ENCODE measurements around the gene PDZRN4.

GRCh38 chr12:41367726-41368405, 179.7 kb downstream of the PDZRN4 start:
- TF ChIP-seq EP300 (conservative IDR thresholded peaks at IDR 0.05; ENCODE audit: poor library complexity, severe bottlenecking) = no peak
- peak; percentile 39 for TF ChIP-seq CTCF (IDR thresholded peaks at IDR 0.05; ENCODE audit: poor library complexity, severe bottlenecking)
- peak; percentile 29 for TF ChIP-seq RAD21 (conservative IDR thresholded peaks at IDR 0.05)
- no peak for TF ChIP-seq POLR2AphosphoS5 (IDR thresholded peaks at IDR 0.05)
- TF ChIP-seq EZH2 (IDR thresholded peaks at IDR 0.05; ENCODE audit: borderline replicate concordance, insufficient read depth, low read length, poor library complexity, severe bottlenecking) = no peak
- TF ChIP-seq SMC3 (conservative IDR thresholded peaks at IDR 0.05; ENCODE audit: poor library complexity) = no peak
- TF ChIP-seq MXI1 (conservative IDR thresholded peaks at IDR 0.05; ENCODE audit: poor library complexity, severe bottlenecking) = no peak
- TF ChIP-seq REST (IDR thresholded peaks at IDR 0.05; ENCODE audit: borderline replicate concordance) = no peak
